ENCODE measurements around the gene INF2. TPM values are rescaled to one million over a fixed set of nuclear protein-coding genes. Genes with fewer than 3 reads are reported as not detected.

The INF2 gene
- total RNA-seq (74.3 TPM), polyA plus RNA-seq (1 to 10 TPM; 4.2 to 8.9 (median 6.6) TPM)

GRCh38 chr14:104689109-104689880 lies at the start of gene INF2:
INF2 (plus strand) TSS chr14:104689618; CDS start chr14:104701366, 11,748 bp downstream.
- Histone ChIP-seq H3K27me3 (ENCODE audit: control insufficient read depth, insufficient read depth, low read length) (no peaks in the 10 kb centered on the region), H3K36me3 (ENCODE audit: control insufficient read depth, insufficient read depth, low read length) (no peaks in the 10 kb centered on the region), H3K4me3 (ENCODE audit: low read depth, low read length) (peak within 1 kb of the TSS; percentile 42), H3K9me3 (ENCODE audit: control insufficient read depth in 2 of 2, low read length in 2 of 2) (no peaks in the 10 kb centered on the region), H3K4me1 (ENCODE audit: control insufficient read depth, insufficient read depth, low read length, poor library complexity, severe bottlenecking) (peaks cover 83% of the 10 kb centered on the region), H3K27ac (ENCODE audit: insufficient read depth, low read length, poor library complexity, severe bottlenecking) (peak within 1 kb of the TSS; percentile 61)
- peak; percentile 50 for ATAC-seq (ENCODE audit: low read depth in 2 of 2)
- peak within 1 kb of the TSS; percentile 83 to 90 (median 87) for H3K4me3 Mint-ChIP-seq
- H3K36me3 Mint-ChIP-seq = no peaks in the 10 kb centered on the region
- DNase-seq = peak; percentile 46 to 70 (median 54)
- peaks cover 0 to 73% (median 22%) of the 10 kb centered on the region in 4 donors for H3K4me1 Mint-ChIP-seq
- H3K9me3 Mint-ChIP-seq = no peaks in the 10 kb centered on the region
- H3K27me3 Mint-ChIP-seq = no peaks in the 10 kb centered on the region
- H3K27ac Mint-ChIP-seq = peak within 1 kb of the TSS in 2 of 3 donors; percentile 15 to 71

GRCh38 chr14:104639885-104640548 lies 49.4 kb upstream of the INF2 start:
- Mint-ChIP-seq H3K4me3 (no peak overlapping the region), H3K36me3 (no peaks in the 10 kb centered on the region), H3K27me3 (peaks cover 5% of the 10 kb centered on the region), H3K27ac (no peak overlapping the region), H3K4me1 (no peaks in the 10 kb centered on the region), H3K9me3 (peaks cover 0 to 4% (median 0%) of the 10 kb centered on the region in 7 donors)
- Histone ChIP-seq H3K4me1 (ENCODE audit: control insufficient read depth, insufficient read depth, low read length, poor library complexity, severe bottlenecking) (no peaks in the 10 kb centered on the region), H3K36me3 (ENCODE audit: control insufficient read depth, insufficient read depth, low read length) (no peaks in the 10 kb centered on the region), H3K27me3 (ENCODE audit: control insufficient read depth, insufficient read depth, low read length) (no peaks in the 10 kb centered on the region), H3K4me3 (ENCODE audit: low read depth, low read length) (no peak overlapping the region), H3K27ac (ENCODE audit: insufficient read depth, low read length, poor library complexity, severe bottlenecking) (no peak overlapping the region), H3K9me3 (ENCODE audit: control insufficient read depth in 2 of 2, low read length in 2 of 2) (no peaks in the 10 kb centered on the region)
- ATAC-seq (ENCODE audit: low read depth in 2 of 2) (peak; percentile 43 to 55), DNase-seq (peak in 2 of 3 donors; percentile 19 to 46)

- no peaks in the 10 kb centered on the region for H3K27me3 ChIP-seq (ENCODE audit: control insufficient read depth, insufficient read depth, low read length)
- H3K36me3 ChIP-seq (ENCODE audit: control insufficient read depth, insufficient read depth, low read length) = no peaks in the 10 kb centered on the region
- DNase-seq = no peak
- no peaks in the 10 kb centered on the region for H3K4me1 Mint-ChIP-seq
- H3K27me3 Mint-ChIP-seq = peaks cover 9% of the 10 kb centered on the region
- no peak overlapping the region for H3K27ac Mint-ChIP-seq
- H3K4me3 ChIP-seq (ENCODE audit: low read depth, low read length) = no peak overlapping the region
- H3K27ac ChIP-seq (ENCODE audit: insufficient read depth, low read length, poor library complexity, severe bottlenecking) = no peak overlapping the region
- no peak for ATAC-seq (ENCODE audit: low read depth in 2 of 2)
- peaks cover 0 to 5% (median 0%) of the 10 kb centered on the region in 7 donors for H3K9me3 Mint-ChIP-seq
- no peaks in the 10 kb centered on the region for H3K4me1 ChIP-seq (ENCODE audit: control insufficient read depth, insufficient read depth, low read length, poor library complexity, severe bottlenecking)
- H3K36me3 Mint-ChIP-seq = no peaks in the 10 kb centered on the region
- H3K4me3 Mint-ChIP-seq = no peak overlapping the region
- peaks cover 3 to 4% of the 10 kb centered on the region in 2 experiments for H3K9me3 ChIP-seq (ENCODE audit: control insufficient read depth in 2 of 2, low read length in 2 of 2)
Measured at GRCh38 chr14:104640681-104641080, 48.7 kb upstream of the INF2 start.

GRCh38 chr14:104641753-104642539 lies 47.5 kb upstream of the INF2 start:
- Mint-ChIP-seq H3K27ac (no peak overlapping the region), H3K36me3 (no peaks in the 10 kb centered on the region), H3K9me3 (peaks cover 0 to 5% (median 0%) of the 10 kb centered on the region in 7 donors), H3K4me3 (no peak overlapping the region), H3K27me3 (peaks cover 14% of the 10 kb centered on the region), H3K4me1 (no peaks in the 10 kb centered on the region)
- Histone ChIP-seq H3K27ac (ENCODE audit: insufficient read depth, low read length, poor library complexity, severe bottlenecking) (no peak overlapping the region), H3K4me1 (ENCODE audit: control insufficient read depth, insufficient read depth, low read length, poor library complexity, severe bottlenecking) (no peaks in the 10 kb centered on the region), H3K4me3 (ENCODE audit: low read depth, low read length) (no peak overlapping the region), H3K36me3 (ENCODE audit: control insufficient read depth, insufficient read depth, low read length) (no peaks in the 10 kb centered on the region), H3K9me3 (ENCODE audit: control insufficient read depth in 2 of 2, low read length in 2 of 2) (peaks cover 3 to 4% of the 10 kb centered on the region in 2 experiments), H3K27me3 (ENCODE audit: control insufficient read depth, insufficient read depth, low read length) (no peaks in the 10 kb centered on the region)
- ATAC-seq (ENCODE audit: low read depth in 2 of 2) (no peak), DNase-seq (no peak)

GRCh38 chr14:104642540-104642868 lies 46.9 kb upstream of the INF2 start:
- no peak overlapping the region for H3K4me3 ChIP-seq (ENCODE audit: low read depth, low read length)
- H3K27me3 Mint-ChIP-seq = peaks cover 19% of the 10 kb centered on the region
- ATAC-seq (ENCODE audit: low read depth in 2 of 2) (no peak), DNase-seq (no peak)
- no peaks in the 10 kb centered on the region for H3K36me3 ChIP-seq (ENCODE audit: control insufficient read depth, insufficient read depth, low read length)
- H3K36me3 Mint-ChIP-seq = no peaks in the 10 kb centered on the region
- H3K4me1 Mint-ChIP-seq = no peaks in the 10 kb centered on the region
- H3K4me3 Mint-ChIP-seq = no peak overlapping the region
- H3K27ac ChIP-seq (ENCODE audit: insufficient read depth, low read length, poor library complexity, severe bottlenecking) = no peak overlapping the region
- no peaks in the 10 kb centered on the region for H3K27me3 ChIP-seq (ENCODE audit: control insufficient read depth, insufficient read depth, low read length)
- no peaks in the 10 kb centered on the region for H3K4me1 ChIP-seq (ENCODE audit: control insufficient read depth, insufficient read depth, low read length, poor library complexity, severe bottlenecking)
- H3K9me3 ChIP-seq (ENCODE audit: control insufficient read depth in 2 of 2, low read length in 2 of 2) = peaks cover 3 to 4% of the 10 kb centered on the region in 2 experiments
- H3K27ac Mint-ChIP-seq = no peak overlapping the region
- peaks cover 0 to 5% (median 0%) of the 10 kb centered on the region in 7 donors for H3K9me3 Mint-ChIP-seq

GRCh38 chr14:104643306-104643705 lies 46.1 kb upstream of the INF2 start:
- DNase-seq = no peak
- H3K27me3 Mint-ChIP-seq = peaks cover 19% of the 10 kb centered on the region
- Histone ChIP-seq H3K27me3 (ENCODE audit: control insufficient read depth, insufficient read depth, low read length) (no peaks in the 10 kb centered on the region), H3K9me3 (ENCODE audit: control insufficient read depth in 2 of 2, low read length in 2 of 2) (peaks cover 3 to 4% of the 10 kb centered on the region in 2 experiments), H3K4me1 (ENCODE audit: control insufficient read depth, insufficient read depth, low read length, poor library complexity, severe bottlenecking) (no peaks in the 10 kb centered on the region), H3K36me3 (ENCODE audit: control insufficient read depth, insufficient read depth, low read length) (no peaks in the 10 kb centered on the region), H3K4me3 (ENCODE audit: low read depth, low read length) (no peak overlapping the region), H3K27ac (ENCODE audit: insufficient read depth, low read length, poor library complexity, severe bottlenecking) (no peak overlapping the region)
- no peak overlapping the region for H3K27ac Mint-ChIP-seq
- H3K4me1 Mint-ChIP-seq = no peaks in the 10 kb centered on the region
- peaks cover 0 to 5% (median 0%) of the 10 kb centered on the region in 7 donors for H3K9me3 Mint-ChIP-seq
- no peak for ATAC-seq (ENCODE audit: low read depth in 2 of 2)
- H3K36me3 Mint-ChIP-seq = no peaks in the 10 kb centered on the region
- no peak overlapping the region for H3K4me3 Mint-ChIP-seq

- Histone ChIP-seq H3K4me3 (ENCODE audit: low read depth, low read length) (no peak overlapping the region), H3K27ac (ENCODE audit: insufficient read depth, low read length, poor library complexity, severe bottlenecking) (no peak overlapping the region), H3K9me3 (ENCODE audit: control insufficient read depth in 2 of 2, low read length in 2 of 2) (peaks cover 3 to 4% of the 10 kb centered on the region in 2 experiments), H3K27me3 (ENCODE audit: control insufficient read depth, insufficient read depth, low read length) (no peaks in the 10 kb centered on the region), H3K4me1 (ENCODE audit: control insufficient read depth, insufficient read depth, low read length, poor library complexity, severe bottlenecking) (no peaks in the 10 kb centered on the region), H3K36me3 (ENCODE audit: control insufficient read depth, insufficient read depth, low read length) (no peaks in the 10 kb centered on the region)
- no peaks in the 10 kb centered on the region for H3K36me3 Mint-ChIP-seq
- no peak for DNase-seq
- H3K4me3 Mint-ChIP-seq = no peak overlapping the region
- no peak overlapping the region for H3K27ac Mint-ChIP-seq
- peaks cover 0 to 5% (median 0%) of the 10 kb centered on the region in 7 donors for H3K9me3 Mint-ChIP-seq
- no peak for ATAC-seq (ENCODE audit: low read depth in 2 of 2)
- H3K27me3 Mint-ChIP-seq = peaks cover 25% of the 10 kb centered on the region
- H3K4me1 Mint-ChIP-seq = no peaks in the 10 kb centered on the region
Measured at GRCh38 chr14:104644091-104644635, 45.3 kb upstream of the INF2 start.

Measured in CD4-positive, CD25-positive, alpha-beta regulatory T cell (primary cell).